Measurements from ENCODE around the gene KCNJ11.

GRCh38 chr11:17385492-17385891 lies 3.0 kb downstream of the KCNJ11 start:
- TF ChIP-seq ATF2 (CRISPR knock-in tag; IDR thresholded peaks at IDR 0.05) (no peak), SALL2 (CRISPR knock-in tag; IDR thresholded peaks at IDR 0.05) (no peak), ZNF496 (CRISPR knock-in tag; IDR thresholded peaks at IDR 0.05; ENCODE audit: insufficient replicate concordance) (no peak), RFX5 (IDR thresholded peaks at IDR 0.05; ENCODE audit: low read depth, low read length) (no peak), NR1H2 (CRISPR knock-in tag; IDR thresholded peaks at IDR 0.05; ENCODE audit: borderline replicate concordance, low read depth) (no peak), PAF1 (CRISPR knock-in tag; IDR thresholded peaks at IDR 0.05) (no peak), CTCF (CRISPR knock-in tag; IDR thresholded peaks at IDR 0.05) (no peak), MTF1 (CRISPR knock-in tag; IDR thresholded peaks at IDR 0.05) (no peak), ELK4 (CRISPR knock-in tag; IDR thresholded peaks at IDR 0.05; ENCODE audit: borderline replicate concordance) (no peak)
